Medulla oblongata (tissue), 1 donor: ENCODE data around the gene PIK3AP1.
A peak's percentile ranks its signal among the peaks of the same experiment; 100 is the strongest.
"Not testable (repeated sequence)": the region's sequence is repeated elsewhere in the genome, so short reads cannot be mapped to it uniquely, and the experiment has no call there.

Source experiments
- DNase-seq: peaks from one replicate; pipeline ENCODE4 v3.0.0-alpha.2; 2015; ENCODE audit errors: extremely low spot score

The PIK3AP1 gene

DNA sequence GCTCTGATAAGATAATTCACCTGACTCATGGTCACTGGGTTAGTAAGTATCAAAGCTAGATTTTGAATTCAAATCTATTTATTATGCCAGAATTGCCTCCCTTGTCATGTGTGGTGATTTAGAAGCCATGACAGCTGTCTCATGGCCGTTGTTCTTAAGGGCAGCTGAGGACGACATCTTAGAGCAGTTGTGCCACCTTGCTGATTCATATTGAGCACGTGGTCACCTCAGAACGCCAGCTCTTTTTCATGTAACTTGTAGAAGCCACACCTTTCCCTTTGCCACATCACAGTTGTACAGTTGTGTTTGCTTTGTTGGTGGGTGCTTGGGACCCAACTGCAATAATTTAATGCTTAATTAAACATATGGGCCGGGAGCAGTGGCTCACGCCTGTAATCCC lies 4.3 kb upstream of the PIK3AP1 start:
- DNase-seq: no peak

- no peak for DNase-seq
Measured at GRCh38 chr10:96721207-96721572, 876 bp upstream of the PIK3AP1 start.

DNA sequence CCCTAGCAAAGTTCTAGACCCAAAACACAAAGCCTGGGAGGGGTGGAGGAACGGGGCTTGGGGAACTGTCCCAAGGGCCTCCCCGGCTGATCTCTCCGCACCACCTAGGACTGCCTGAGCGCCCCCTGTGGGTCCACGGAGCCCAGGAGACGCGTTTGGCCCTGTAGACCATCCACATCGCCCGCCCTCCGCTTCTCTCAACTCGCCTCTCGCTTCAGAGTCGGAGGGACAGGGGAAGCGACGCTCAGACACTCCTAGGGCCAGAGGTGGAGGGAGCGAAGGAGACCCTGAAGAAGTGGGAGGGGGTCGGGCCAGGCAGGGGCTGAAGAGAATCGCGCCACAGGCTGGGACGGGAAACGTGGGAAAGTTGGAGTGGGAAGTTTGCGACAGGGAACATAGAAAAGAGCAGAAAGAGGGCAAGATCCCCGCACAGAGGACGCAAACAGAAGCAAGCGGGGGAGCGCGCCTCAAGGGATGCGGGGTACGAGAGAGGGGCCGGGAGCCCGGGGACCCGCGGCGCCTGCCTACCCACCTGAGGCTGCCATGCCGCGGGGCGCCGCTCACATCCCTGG lies 378 bp downstream of the PIK3AP1 start:
- peak; percentile 58 for DNase-seq

DNA sequence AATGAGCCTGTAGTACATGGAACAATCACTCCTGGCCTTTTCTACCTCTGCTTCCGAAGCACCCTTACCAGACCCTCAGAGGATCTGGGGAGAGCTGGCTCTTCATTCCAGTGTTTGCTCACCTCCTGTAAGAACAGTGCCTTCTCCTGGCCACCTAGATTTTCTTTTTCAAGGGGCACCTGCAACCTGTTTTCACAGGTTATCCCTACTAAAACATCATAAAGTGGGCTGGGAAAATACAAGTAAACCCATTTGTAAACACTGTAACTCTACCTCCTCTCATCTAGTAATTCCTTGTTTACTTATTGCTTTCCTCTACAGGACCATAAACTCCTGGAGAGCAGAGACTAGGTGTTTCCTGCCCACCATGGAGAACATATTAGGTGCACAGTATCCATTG lies 1.1 kb downstream of the PIK3AP1 start:
- DNase-seq: no peak

- DNase-seq: no peak
Measured at GRCh38 chr10:96718304-96718990, 1.9 kb downstream of the PIK3AP1 start.

DNA sequence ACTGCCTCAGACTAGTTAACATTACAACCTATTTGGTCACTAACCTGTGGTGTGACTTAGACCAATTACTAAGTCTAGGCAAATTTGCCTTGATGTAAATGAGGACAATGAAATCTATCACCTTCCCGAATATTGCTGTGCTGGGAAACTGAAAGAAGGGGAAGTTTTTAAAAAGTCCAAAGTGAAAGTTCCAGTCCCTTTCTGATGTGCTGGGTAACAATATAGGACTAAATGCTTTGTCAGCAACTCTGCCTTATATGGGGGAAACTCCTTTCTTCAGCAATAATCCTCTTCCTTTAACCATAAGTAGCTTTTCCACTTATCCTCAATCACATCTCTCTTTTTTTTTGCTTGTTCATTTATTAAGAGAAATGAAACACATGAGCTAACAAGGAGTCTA lies 3.9 kb downstream of the PIK3AP1 start:
- DNase-seq: peak; percentile 61

GRCh38 chr10:96714746-96715255 lies 5.5 kb downstream of the PIK3AP1 start:
- no peak for DNase-seq

DNA sequence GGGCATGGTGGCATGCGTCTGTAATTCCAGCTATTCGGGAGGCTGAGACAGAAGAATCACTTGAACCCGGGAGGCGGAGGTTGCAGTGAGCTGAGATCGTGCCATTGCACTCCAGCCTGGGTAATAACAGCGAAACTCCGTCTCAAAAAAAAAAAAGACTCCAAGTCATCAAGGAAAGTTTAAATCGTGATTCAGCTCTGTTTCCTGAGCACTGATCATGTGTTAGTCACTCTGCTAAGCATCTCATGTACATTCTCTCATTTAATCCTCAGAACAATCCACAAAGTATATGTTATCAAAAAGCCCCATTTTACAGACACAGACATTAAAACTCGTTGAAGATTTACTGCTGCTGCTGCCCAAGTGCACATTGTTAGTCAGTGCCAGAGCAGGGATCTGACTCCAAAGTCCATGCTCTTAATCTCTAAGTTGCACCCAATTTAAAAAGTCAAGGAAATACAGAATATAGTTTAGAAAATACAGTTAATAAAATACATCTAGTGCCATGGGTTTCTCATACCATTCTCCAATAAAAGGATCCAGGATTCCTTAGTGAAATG lies 6.2 kb downstream of the PIK3AP1 start:
- DNase-seq: no peak

- no peak for DNase-seq
Measured at GRCh38 chr10:96712662-96713271, 7.5 kb downstream of the PIK3AP1 start.

GRCh38 chr10:96711048-96711728 lies 9.1 kb downstream of the PIK3AP1 start:
- no peak for DNase-seq

- DNase-seq: no peak
Measured at GRCh38 chr10:96709525-96709924, 10.8 kb downstream of the PIK3AP1 start.

DNA sequence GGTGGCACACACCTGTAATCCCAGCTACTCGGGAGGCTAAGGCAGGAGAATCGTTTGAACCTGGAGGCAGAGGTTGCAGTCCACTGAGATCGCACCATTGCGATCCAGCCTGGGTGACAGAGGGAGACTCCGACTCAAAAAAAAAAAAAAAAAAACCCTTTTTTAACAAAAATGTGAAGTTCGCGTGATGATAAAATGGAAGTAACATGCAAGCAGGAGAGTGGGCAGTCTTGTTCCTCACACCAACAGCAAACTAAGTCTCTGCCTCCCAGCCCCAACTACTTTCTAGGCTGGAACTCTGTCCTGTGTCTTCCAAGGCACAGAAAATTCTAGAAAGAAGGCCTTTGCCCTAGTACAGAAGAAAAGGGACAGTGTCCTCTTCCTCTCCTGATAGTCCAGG lies 11.3 kb downstream of the PIK3AP1 start:
- DNase-seq: no peak

DNA sequence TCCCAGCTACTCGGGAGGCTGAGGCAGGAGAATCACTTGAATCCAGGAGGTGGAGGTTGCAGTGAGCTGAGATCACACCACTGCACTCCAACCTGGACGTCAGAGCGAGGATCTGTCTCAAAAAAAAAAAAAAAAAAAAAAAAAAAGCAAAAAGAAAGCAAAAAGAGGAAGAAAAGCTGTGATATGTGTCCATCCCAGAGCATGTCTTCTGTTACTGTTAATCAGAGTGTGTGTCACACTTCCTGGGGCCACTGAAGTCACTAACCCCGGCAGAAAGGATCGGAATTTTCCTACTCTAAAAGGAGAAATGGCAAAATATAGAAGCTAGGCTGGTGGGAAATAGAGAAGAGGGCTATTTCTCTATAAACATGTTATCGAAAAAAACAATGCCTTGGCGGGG lies 11.9 kb downstream of the PIK3AP1 start:
- DNase-seq: peak; percentile 74

- DNase-seq: peak; percentile 35
Measured at GRCh38 chr10:96706331-96706853, 13.9 kb downstream of the PIK3AP1 start.

GRCh38 chr10:96705134-96705533 lies 15.2 kb downstream of the PIK3AP1 start:
- peak; percentile 40 for DNase-seq

DNA sequence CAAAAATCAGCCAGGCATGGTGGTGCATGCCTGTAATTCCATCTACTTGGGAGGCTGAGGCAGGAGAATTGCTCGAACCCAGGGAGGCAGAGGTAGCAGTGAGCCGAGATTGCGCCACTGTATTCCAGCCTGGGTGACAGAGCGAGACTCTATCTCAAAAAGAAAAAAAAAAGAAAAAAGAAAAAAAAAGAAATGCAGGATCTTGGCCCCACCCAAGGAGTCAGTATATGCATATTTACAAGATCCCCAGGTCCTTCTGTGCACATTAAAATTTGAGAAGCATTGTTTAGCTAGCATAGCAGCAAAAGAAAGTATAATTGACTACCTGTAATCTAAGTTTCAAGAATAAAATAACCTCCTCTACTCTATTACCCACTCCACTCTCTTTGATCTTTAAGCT lies 15.8 kb downstream of the PIK3AP1 start:
- no peak for DNase-seq

DNA sequence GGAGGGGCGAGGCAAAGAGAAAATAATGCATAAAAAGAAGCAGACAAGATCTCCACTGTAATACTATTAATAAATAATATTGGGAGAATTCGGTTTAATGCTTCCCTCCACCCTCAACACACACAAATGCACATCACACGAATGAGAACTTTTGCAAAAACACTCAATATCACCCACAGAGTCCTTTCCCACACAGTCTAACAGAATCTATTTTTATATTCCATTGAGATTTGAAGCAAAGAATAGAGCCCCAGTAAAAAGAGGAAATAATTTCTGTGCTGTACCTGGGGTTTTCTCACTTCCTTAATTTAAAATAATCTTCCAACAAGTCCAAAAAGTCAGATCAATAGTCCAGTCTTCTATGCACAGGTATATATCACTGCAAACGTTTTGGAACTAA lies 17.0 kb downstream of the PIK3AP1 start:
- no peak for DNase-seq

- no peak for DNase-seq
Measured at GRCh38 chr10:96701265-96701664, 19.0 kb downstream of the PIK3AP1 start.

DNA sequence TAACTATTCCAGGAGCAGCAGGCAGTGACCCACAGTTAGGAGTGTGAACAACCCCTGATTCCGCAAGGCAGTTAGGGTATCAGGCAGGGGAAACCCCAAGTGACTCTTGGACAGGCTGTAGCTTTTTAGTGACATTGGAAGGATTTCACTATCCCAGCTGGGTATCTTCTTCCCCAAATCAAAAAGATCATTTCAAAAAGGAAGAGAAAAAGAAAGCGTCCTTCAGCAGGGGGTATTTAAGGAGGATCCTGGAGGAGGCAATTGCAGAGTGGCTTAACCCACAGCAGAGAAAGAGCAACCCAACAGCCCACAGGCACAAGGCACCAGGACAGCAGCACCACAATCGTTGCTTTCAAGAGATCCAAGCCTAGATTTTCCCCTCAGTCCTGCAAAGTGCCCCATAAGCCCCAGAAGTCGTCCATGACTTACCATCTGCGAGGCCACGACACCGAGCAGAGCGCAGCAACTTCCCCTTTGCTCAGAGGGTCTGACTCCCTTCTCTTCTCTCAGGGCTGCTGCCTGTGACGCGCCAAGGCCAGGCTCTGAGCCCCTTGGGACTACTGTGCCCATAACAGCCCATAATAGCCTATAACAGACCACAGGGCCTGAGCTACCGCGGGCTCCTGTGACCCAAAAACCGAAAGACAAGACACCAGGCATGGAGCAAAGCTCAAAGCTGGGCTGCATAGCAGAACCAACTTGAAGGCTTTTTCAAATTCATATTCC lies 19.8 kb downstream of the PIK3AP1 start:
- peak; percentile 48 for DNase-seq

- DNase-seq: no peak
Measured at GRCh38 chr10:96699613-96700012, 20.7 kb downstream of the PIK3AP1 start.

DNA sequence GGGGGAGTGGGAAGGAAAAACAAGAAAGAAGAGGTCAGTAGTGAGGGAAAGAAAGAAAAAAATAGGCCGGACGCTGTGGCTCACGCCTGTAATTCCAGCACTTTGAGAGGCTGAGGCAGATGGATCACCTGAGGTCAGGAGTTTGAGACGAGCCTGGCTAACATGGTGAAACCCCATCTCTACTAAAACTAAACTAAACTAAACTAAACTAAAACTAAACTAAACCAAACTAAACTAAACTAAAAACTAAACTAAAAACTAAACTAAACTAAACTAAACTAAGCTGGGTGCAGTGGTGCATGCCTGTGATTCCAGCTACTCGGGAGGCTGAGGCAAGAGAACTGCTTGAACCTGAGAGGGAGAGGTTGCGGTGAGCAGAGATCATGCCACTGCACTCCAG lies 22.0 kb downstream of the PIK3AP1 start:
- not testable (repeated sequence) for DNase-seq
